GM19043 (cell line): ENCODE results near the gene COX6B1.
A peak's percentile ranks its signal among the peaks of the same experiment; 100 is the strongest.
"Not testable (repeated sequence)": the region's sequence is repeated elsewhere in the genome, so short reads cannot be mapped to it uniquely, and the experiment has no call there.

ENCODE experiments used
- ATAC-seq: cut with Tn5 transposase; IDR thresholded peaks from one replicate; pipeline ENCODE4 v1.9.1; 2021; ENCODE audit warnings: low read depth; ENCODE audit not compliant: unreplicated experiment

Gene COX6B1

DNA sequence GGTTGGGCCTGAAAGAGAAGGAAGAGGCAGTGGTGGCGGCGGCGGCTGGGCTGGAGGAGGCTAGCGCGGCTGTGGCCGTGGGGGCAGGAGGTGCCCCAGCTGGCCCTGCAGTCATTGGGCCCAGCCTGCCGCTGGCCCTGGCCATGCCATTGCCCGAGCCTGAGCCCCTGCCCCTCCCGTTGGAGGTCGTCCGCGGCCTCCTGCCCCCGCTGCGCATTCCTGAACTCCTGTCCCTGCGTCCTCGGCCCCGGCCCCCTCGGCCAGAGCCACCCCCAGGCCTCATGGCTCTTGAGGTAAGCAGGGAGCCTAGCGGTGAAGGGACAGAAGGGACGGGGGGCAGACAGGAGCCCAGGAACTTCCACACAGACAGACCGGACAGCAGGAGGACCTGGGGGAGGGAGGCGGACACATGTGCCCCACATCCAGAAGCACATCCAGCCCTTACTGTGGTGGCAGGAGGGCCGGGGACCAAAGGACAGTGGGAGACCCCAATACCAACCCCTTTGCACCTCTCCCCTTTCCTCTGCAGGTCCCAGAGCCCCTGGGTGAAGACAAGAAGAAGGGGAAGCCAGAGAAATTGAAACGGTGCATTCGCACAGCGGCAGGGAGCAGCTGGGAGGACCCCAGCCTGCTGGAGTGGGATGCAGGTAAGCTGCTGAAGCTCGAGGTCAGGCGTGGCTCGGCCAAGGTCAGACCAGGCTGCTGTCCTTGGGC is 14.2 kb upstream of the COX6B1 start:
- ATAC-seq = no peak

DNA sequence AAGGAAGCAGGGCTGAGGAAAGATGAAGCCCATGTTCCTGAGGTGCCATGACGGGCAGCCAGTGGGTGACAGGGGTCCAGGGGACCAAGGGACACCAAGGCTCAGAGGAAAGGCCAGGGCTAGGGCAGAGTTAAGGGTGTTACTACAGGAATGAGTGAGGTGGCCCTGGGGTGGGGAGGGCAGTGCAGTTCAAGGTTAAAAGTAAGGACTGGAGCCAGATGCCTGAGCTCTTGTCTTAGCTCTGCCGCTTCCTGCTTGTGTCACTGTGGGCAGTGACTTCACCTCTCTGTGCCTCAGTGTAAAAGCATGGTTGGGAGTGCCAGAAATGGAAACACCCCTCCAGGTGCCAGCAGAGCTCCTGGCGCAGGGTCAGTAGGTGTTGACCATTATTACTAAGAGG is 11.5 kb upstream of the COX6B1 start:
- no peak for ATAC-seq

DNA sequence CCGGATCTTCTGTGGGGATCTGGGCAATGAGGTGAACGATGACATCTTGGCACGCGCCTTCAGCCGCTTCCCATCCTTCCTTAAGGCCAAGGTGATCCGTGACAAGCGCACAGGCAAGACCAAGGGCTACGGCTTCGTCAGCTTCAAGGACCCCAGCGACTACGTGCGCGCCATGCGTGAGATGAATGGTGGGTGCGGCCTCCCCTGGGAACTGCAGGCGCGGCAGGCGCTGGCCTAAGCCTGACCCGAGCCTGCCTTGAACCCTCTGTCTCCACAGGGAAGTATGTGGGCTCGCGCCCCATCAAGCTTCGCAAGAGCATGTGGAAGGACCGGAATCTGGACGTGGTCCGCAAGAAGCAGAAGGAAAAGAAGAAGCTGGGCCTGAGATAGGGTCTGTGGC is 11.0 kb upstream of the COX6B1 start:
- no peak for ATAC-seq

DNA sequence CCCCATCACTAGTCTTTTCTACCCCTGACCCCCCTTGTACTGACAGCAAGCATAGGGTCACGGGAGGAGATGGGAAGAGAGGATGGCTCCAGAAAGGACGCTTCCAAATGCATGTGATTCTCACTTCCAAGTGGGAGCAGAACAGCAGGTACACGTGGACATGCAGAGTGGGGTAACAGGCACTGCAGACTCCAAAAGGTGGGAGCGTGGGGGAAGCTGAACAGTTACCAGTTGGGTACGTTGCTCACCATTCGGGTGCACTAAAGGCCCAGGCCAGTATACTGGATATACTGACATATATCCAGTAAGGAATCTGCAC is 8.8 kb upstream of the COX6B1 start:
- ATAC-seq = no peak

DNA sequence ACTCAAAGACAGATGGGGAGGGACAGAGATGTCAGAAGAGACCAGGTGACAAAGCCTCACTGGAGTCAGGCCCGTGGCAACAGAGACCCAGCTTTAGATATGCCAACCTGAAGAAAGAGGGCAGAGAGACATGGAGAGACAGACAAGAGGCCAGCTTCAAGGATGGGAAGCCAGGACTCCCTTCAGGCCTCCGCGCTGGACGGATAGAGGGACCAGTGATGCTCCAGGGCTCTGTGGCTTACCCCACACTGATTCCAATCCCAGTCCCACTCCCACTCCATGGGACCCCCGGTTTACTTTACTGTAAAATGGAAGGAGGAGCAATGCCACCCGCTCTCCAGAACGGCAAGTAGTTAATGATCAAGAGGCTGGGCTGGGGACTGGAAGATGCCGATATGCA is 8.3 kb upstream of the COX6B1 start:
- ATAC-seq = no peak

DNA sequence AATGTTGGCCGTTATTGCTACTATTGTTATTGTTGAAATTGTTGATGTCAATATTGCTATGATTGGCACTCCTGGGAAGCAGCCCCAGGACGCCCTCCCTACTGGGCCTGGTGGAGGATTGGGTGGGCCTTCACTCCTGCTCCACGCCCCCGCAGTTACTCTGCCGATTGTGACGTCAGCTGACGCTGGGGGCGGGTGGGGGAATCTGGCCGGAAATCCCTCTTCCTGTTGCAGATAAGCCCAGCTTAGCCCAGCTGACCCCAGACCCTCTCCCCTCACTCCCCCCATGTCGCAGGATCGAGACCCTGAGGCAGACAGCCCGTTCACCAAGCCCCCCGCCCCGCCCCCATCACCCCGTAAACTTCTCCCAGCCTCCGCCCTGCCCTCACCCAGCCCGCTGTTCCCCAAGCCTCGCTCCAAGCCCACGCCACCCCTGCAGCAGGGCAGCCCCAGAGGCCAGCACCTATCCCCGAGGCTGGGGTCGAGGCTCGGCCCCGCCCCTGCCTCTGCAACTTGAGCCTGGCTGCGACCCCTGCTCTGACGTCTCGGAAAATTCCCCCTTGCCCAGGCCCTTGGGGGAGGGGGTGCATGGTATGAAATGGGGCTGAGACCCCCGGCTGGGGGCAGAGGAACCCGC is 6.5 kb upstream of the COX6B1 start, which contains the start of gene ETV2:
TSS of gene ETV2 (plus strand) at position 231 of the 637 bp plus-strand sequence. CDS start 716 bp downstream, outside the sequence.
- ATAC-seq = no peak

DNA sequence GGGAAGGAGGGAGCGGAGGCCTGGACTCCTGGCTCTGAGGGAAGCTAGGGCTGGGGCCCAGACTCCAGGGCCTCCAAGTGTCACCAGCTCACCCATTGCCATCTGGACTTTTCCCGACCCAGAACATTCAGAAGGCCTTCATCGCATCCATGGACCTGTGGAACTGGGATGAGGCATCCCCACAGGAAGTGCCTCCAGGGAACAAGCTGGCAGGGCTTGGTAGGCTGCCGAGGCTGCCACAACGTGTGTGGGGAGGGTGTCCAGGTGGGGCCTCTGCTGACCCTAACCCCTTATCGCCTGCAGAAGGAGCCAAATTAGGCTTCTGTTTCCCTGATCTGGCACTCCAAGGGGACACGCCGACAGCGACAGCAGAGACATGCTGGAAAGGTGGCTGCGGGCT is 5.8 kb upstream of the COX6B1 start:
- no peak for ATAC-seq

DNA sequence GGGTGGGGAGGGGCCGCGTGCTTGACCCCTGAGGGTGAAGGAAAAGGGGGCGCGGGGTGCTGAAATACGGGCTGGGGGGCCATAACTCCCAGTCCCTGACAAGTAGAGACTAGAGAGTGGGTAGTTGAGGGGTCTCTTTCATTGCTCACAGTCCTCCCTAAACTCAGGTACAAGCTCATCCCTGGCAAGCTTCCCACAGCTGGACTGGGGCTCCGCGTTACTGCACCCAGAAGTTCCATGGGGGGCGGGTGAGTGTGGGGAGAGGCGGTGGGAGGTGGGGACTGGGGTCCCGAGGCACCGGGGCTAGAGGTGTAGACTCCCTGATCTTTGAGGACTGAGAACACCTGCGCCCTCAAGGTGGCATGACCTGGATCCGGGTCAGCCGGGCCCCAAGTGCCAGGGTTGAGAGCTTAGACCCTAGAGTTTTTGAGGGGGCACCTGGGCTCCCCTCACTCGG is 5.3 kb upstream of the COX6B1 start:
- no peak for ATAC-seq

DNA sequence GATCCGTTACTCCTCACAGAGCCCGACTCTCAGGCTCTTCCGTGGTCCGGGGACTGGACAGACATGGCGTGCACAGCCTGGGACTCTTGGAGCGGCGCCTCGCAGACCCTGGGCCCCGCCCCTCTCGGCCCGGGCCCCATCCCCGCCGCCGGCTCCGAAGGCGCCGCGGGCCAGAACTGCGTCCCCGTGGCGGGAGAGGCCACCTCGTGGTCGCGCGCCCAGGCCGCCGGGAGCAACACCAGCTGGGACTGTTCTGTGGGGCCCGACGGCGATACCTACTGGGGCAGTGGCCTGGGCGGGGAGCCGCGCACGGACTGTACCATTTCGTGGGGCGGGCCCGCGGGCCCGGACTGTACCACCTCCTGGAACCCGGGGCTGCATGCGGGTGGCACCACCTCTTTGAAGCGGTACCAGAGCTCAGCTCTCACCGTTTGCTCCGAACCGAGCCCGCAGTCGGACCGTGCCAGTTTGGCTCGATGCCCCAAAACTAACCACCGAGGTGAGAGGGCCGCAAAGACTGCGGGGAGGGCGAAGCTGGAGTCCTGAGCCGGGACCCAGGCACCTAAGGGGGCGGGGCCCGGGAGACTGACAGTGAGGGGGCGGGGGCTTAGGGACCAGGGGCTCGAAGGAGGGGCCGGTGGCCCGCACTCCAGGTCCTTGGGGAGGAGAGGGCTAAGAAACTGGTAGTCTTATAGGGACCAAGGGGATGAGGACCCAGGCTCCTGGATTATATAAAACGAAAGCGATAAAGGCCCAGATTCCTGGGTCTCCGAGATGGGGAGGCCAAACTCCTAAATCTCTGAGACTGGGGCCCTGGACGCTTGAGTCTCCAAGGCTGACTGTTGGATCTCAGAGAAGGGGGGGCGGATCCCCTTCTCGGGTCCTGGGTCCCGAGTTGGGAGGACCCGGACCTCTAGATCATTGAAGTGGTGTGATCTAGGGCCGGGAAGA is 4.6 kb upstream of the COX6B1 start:
- no peak for ATAC-seq

DNA sequence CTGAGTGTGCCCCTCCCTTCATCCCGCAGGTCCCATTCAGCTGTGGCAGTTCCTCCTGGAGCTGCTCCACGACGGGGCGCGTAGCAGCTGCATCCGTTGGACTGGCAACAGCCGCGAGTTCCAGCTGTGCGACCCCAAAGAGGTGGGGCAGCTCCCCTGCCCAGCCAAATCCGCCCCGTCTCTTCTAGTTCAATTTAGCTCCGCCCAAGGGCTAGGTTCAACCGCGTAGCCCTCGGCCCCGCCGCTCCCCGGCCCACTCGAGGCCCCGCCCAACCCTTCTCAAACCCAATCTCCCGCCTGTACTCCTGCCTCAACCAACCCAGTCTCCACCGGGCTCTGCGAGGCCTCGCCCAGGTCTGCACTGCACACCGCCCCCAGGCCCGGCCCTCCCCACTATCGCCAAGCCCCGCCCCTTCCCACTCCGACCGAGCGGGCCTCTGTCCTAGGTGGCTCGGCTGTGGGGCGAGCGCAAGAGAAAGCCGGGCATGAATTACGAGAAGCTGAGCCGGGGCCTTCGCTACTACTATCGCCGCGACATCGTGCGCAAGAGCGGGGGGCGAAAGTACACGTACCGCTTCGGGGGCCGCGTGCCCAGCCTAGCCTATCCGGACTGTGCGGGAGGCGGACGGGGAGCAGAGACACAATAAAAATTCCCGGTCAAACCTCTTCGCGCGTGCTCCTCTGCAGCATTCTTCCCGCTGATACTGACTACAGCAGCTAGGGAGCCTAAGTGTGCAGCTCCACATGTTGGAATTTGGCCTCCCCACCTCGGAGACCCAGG is 3.7 kb upstream of the COX6B1 start:
- peak; percentile 64 for ATAC-seq

DNA sequence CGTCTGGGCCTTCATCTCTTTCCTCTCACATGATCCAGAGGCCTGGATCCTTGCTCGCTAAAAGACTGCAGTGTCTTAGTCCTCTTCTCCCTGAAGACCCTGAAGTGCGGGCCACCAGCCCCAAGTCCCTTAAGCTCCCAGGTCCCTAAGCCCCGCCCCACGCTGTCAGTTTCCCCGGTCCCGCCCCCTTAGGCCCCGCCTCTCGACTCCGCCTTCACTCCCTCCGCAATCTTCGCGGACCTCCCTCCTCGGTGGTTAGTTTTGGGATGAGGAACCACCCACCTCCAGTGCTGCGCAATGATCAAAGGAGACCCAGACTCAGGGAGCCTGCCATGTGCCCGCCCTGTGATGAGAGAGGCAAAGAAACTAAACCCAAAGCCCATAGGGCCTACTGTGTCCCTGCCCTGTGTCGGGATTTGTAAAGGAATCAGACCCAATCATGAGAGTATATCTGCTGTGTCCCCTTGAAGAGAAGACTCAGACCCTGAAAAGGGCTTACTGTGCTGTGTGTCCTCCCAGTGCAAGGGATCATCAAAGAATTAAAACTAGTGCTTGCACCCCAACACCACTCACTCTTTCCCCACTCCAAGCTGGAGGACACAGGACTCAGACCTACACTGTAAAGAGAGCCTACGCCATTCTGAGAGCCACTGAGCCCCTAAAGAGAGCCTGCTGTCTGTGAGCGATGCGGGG is 3.0 kb upstream of the COX6B1 start:
- no peak for ATAC-seq

DNA sequence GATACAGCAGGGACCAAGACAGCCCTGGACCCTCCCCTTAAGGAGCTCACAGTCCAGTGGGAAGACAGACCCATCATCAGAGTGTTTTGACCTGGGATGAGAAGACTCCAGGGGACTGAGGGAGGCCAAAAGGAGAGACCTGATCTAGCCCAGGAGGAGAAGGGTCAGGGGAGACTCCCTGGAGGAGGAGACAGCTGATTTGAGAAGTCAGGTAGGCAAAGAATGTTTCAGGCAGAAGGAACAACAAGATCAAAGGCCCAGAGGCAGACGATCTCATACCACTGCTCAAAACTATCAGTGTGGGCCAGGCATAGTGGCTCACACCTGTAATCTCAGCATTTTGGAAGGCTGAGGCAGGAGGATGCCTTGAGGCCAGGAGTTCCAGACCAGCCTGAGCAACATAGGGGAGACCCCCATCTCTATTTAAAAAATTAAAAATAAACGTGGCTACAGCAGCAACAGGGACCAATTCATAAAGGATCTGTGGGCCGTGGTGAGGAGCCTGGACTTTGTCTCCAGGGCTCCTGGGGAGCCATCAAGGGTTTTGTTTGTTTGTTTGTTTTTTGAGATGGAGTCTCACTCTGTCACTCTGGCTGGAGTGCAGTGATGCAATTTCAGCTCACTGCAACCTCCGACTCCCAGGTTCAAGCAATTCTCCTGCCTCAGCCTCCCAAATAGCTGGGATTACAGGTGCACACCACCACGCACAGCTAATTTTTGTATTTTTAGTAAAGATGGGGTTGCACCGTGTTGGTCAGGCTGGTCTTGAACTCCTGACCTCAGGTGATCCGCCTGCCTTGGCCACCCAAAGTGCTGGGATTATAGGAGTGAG is 2.2 kb upstream of the COX6B1 start:
- ATAC-seq = no peak

DNA sequence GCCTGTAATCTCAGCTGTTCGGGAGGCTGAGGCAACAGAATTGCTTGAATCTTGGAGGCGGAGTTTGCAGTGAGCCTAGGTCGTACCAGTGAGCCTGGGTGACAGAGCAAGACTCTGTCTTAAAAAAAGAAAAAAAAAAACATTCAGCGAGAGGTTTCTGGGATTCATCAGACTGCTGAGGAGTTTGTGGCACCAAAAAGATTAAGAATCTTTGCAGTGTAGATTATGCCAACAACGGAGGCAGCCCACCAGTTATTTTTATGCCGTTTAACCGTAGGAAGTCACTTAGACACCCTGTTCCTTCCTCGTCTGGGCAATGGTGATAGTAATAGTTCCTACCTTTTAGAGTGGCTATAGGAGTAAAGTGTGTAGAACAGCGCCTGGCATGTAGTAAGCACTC is 2.5 kb downstream of the COX6B1 start:
- no peak for ATAC-seq

DNA sequence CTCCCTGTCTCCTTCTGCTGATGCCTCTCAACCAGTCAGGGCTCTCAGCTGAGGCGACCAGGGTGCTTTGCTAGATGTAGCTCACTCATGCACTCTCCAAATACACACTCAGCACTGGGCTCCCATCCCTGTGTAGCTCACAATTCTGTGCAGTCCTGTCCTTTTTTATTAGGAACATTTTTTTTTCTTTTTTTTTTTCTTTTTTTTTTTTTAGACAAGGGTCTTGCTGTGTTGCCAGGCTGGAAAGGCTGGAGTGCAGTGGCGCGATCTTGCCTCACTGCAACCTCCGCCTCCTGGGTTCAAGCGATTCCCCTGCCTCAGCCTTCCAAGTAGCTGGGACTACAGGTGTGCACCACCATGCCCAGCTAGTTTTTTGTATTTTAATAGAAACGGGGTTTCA is 6.7 kb downstream of the COX6B1 start:
- ATAC-seq = not testable (repeated sequence)

DNA sequence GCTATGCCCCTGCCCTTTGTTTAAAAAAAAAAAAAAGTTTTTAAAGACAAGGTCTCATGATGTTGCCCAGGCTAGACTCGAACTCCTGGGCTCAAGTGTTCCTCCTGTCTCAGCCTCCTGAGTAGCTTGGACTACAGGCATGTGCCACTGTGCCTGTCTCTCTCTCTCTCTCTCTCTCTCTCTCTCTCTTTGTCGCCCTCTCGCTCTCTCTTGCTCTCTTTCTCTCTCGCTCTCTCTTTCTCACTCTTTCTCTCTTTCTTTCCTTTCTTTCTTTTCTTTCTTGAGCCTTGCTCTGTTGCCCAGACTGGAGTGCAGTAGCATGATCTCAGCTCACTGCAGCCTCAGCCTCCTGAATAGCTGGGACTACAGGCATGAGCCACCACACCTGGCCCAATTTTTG is 7.5 kb downstream of the COX6B1 start:
- no peak for ATAC-seq

DNA sequence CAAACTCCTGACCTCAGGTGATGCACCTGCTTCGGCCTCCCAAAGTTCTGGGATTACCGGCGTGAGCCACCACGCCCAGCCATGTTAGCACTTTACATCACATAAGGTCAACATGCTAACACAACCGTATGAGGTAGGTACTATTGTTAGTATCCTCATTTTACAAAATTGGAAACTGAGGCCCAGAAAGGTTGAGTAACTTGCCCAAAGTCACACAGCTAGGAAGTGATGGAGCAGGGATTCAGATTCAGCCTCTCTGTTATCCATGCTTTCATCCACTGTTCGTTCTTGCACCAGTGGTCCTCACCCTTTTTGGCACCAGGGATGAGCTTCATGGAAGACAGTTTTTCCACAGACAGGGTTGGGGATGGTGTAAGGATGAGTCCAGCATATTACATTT is 8.6 kb downstream of the COX6B1 start:
- no peak for ATAC-seq

DNA sequence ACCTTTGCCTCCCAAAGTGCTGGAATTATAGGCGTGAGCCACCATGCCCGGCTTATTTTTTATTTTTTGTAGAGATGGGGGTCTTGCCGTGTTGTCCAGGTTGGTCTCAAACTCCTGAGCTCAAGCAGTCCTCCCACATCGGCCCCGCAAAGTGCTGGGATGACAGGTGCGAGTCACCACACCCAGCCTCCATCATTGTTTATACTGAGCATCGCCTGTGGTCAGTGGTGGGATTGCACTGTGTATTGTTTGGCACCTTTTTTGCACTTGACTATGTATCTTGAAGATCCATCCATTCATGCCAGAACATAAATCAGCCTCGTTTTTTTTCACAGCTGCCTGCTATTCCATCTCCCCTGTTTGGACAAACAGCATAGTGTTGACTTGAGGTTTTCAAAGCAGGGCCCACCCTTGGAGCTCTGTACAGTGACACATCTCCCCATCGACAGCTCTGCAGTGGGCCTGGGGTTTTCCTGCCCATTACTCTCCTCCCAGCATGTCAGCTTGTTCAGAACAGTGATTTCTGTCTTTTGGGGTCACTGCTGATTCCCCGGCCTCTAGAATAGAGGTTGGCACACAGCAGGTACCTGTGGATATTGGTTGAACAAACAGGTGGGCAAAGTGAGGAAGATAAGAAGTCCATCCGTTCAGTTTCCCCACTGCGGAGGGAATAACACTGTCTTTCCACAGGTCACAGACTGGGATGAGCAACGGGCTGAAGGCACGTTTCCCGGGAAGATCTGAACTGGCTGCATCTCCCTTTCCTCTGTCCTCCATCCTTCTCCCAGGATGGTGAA is 10.0 kb downstream of the COX6B1 start:
- no peak for ATAC-seq

DNA sequence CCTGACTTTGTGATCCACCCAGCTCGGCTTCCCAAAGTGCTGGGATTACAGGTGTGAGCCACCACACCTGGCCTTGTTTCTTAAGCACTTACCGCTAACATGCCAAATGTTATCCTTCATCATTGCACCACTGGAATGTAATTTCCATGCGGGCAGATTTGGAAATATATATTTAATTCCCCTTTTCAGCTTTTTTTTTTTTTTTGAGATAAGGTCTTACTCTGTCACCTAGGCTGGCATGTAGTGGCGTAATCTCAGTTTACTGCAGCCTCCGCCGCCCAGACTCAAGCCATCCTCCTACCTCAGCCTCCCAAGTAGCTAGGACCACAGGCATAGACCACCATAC is 13.8 kb downstream of the COX6B1 start:
- ATAC-seq = no peak
